ENCODE data around the gene ABCC1.

Gene ABCC1

DNA sequence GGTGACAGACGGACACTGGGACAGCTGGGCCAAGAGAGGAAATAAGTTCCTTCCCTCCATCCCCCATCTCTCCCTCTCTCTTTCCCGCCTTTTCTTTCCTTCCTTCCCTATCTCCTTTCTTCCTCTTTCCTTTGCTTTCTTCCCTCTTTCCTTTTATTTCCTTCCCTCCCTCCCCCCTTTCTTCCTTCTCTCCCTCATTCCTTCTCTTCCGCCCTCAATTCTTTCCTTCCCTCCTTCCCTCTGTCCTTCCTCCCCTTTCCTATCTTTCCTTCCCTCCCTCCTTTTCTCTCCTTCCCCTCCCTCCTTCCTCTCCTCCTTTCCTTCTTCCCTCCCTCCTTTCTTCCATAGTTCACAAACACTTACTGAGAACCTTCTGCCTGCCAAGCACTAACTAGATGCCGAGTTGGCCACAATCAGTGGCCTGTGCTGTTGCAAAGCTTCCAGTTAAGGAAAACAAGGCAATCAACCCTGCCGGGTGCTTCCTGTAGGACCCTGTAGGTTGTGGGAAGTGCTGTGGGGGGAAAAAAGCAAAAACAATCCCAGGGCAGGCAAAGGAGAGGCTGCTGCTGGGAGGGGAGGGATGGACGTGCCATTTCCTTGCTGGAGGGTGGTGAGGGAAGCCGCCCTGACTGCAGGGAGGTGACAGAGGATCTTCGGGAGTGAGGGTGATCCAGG lies 242.2 kb downstream of the ABCC1 start:
- no peak for DNase-seq

All from inflammatory macrophage (primary cell).